ENCODE data around the gene CDCA3.
A peak's percentile ranks its signal among the peaks of the same experiment; 100 is the strongest.
"Not testable (repeated sequence)": the region's sequence is repeated elsewhere in the genome, so short reads cannot be mapped to it uniquely, and the experiment has no call there.

Gene CDCA3

GRCh38 chr12:6851153-6851920, at the start of gene CDCA3:
Gene CDCA3 (minus strand): TSS chr12:6851286. CDS start chr12:6850952, 334 bp downstream.
- peak; percentile 98 for DNase-seq

- no peak for DNase-seq
These were observed 48.9 kb upstream of the CDCA3 start for GRCh38 chr12:6899837-6900519.

GRCh38 chr12:6899427-6899826, 48.3 kb upstream of the CDCA3 start:
- no peak for DNase-seq

GRCh38 chr12:6896846-6897435, 45.9 kb upstream of the CDCA3 start:
- DNase-seq = no peak

- no peak for DNase-seq
These were observed 43.2 kb upstream of the CDCA3 start for GRCh38 chr12:6894321-6894720.

GRCh38 chr12:6892683-6893082, 41.6 kb upstream of the CDCA3 start:
- DNase-seq = not testable (repeated sequence)

- DNase-seq = no peak
These were observed 40.5 kb upstream of the CDCA3 start for GRCh38 chr12:6891646-6892001.

- peak; percentile 96 for DNase-seq
These were observed 39.9 kb upstream of the CDCA3 start for GRCh38 chr12:6890789-6891645.

GRCh38 chr12:6889775-6890573, 38.9 kb upstream of the CDCA3 start:
- DNase-seq = not testable (repeated sequence)

GRCh38 chr12:6888794-6889193, 37.7 kb upstream of the CDCA3 start:
- not testable (repeated sequence) for DNase-seq

- no peak for DNase-seq
These were observed 37.3 kb upstream of the CDCA3 start for GRCh38 chr12:6888360-6888759.

- no peak for DNase-seq
These were observed 36.4 kb upstream of the CDCA3 start for GRCh38 chr12:6887460-6887859.

GRCh38 chr12:6886206-6886999, 35.3 kb upstream of the CDCA3 start:
- not testable (repeated sequence) for DNase-seq

GRCh38 chr12:6884539-6884938, 33.5 kb upstream of the CDCA3 start:
- no peak for DNase-seq

GRCh38 chr12:6883683-6884082, 32.6 kb upstream of the CDCA3 start:
- DNase-seq = no peak

- no peak for DNase-seq
These were observed 32.2 kb upstream of the CDCA3 start for GRCh38 chr12:6883252-6883651.

- DNase-seq = not testable (repeated sequence)
These were observed 28.7 kb upstream of the CDCA3 start for GRCh38 chr12:6879824-6880223.

GRCh38 chr12:6874015-6874368, 22.9 kb upstream of the CDCA3 start:
- DNase-seq = not testable (repeated sequence)

- DNase-seq = peak; percentile 94
These were observed 22.3 kb upstream of the CDCA3 start, which contains the start of gene SPSB2 for GRCh38 chr12:6873094-6874014. Gene SPSB2 (minus strand): TSS chr12:6873303. CDS start chr12:6872901, 402 bp downstream.

Data from NCI-H1105 treated with DMSO at 0.1 percent for 48 hours (cell line).